Measurements from ENCODE around the gene EML4. TPM values are rescaled to one million over a fixed set of nuclear protein-coding genes. Genes with fewer than 3 reads are reported as not detected.
"Not testable (repeated sequence)": the region's sequence is repeated elsewhere in the genome, so short reads cannot be mapped to it uniquely, and the experiment has no call there.

Gene EML4
- total RNA-seq, 2 donors from 2014 or later = 79.2 to 82.2 TPM

DNA sequence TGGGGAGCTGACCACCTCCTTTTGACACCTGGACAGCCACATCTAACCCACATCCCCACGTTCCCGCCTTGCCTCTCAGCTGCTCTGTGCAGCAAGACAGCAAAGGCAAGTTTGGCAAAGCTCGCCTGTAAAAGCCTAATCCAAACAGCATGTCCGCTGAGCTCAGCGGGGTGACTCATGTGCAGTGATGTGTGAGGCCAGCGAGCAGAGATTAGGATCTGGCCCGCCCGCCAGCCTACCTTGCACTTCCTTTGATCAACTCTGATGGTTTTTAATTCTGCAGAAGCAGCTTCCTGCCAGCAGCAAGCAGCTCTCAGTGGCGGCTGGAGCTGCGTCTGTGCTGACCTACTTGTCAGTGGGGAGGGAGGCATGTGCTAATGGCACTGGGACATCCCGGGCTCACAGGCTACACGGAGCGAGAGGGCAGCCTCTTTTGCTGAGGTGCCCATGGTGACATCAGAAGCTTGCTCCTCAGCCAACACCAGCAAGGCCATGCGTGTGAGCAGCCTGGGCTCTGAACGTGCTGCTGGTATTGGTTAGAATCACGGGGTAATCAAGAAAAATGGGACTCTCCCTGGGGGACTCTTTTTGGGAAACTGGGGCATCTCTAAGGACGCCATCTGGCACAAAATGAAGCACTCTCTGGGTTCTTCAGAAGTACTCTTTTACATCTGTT is 36.0 kb upstream of the EML4 start:
- no peaks in the 10 kb centered on the region for H3K9me3 Mint-ChIP-seq
- no peaks in the 10 kb centered on the region for H3K27me3 Mint-ChIP-seq (ENCODE audit: low read depth)
- peak overlapping the region; percentile 79 to 81 for H3K4me3 Mint-ChIP-seq
- no peaks in the 10 kb centered on the region for H3K36me3 Mint-ChIP-seq (ENCODE audit: insufficient read depth in 2 of 2)
- DNase-seq (peak; percentile 87 to 90), ATAC-seq (replicated peaks in 1 of 2) (peak; percentile 94 to 96)
- H3K4me1 Mint-ChIP-seq (ENCODE audit: low read depth) = peaks cover 87% of the 10 kb centered on the region
- peak overlapping the region; percentile 96 for H3K27ac Mint-ChIP-seq

GRCh38 chr2:42133771-42134195 is 35.4 kb upstream of the EML4 start:
- peaks cover 84% of the 10 kb centered on the region for H3K4me1 Mint-ChIP-seq (ENCODE audit: low read depth)
- H3K27ac Mint-ChIP-seq = peak overlapping the region; percentile 96
- no peak for ATAC-seq (replicated peaks in 1 of 2)
- peak overlapping the region; percentile 79 to 81 for H3K4me3 Mint-ChIP-seq
- H3K27me3 Mint-ChIP-seq (ENCODE audit: low read depth) = no peaks in the 10 kb centered on the region
- H3K36me3 Mint-ChIP-seq (ENCODE audit: insufficient read depth in 2 of 2) = no peaks in the 10 kb centered on the region
- DNase-seq = no peak
- H3K9me3 Mint-ChIP-seq = no peaks in the 10 kb centered on the region

- H3K27me3 Mint-ChIP-seq (ENCODE audit: low read depth); ATAC-seq (replicated peaks in 1 of 2); H3K36me3 Mint-ChIP-seq (ENCODE audit: insufficient read depth in 2 of 2); H3K9me3 Mint-ChIP-seq; DNase-seq; H3K27ac Mint-ChIP-seq: not testable (repeated sequence)
- Mint-ChIP-seq H3K4me1 (ENCODE audit: low read depth) (peaks cover 82% of the 10 kb centered on the region), H3K4me3 (peak overlapping the region; percentile 79 to 81)
Observed at GRCh38 chr2:42134401-42134932, 34.7 kb upstream of the EML4 start.

DNA sequence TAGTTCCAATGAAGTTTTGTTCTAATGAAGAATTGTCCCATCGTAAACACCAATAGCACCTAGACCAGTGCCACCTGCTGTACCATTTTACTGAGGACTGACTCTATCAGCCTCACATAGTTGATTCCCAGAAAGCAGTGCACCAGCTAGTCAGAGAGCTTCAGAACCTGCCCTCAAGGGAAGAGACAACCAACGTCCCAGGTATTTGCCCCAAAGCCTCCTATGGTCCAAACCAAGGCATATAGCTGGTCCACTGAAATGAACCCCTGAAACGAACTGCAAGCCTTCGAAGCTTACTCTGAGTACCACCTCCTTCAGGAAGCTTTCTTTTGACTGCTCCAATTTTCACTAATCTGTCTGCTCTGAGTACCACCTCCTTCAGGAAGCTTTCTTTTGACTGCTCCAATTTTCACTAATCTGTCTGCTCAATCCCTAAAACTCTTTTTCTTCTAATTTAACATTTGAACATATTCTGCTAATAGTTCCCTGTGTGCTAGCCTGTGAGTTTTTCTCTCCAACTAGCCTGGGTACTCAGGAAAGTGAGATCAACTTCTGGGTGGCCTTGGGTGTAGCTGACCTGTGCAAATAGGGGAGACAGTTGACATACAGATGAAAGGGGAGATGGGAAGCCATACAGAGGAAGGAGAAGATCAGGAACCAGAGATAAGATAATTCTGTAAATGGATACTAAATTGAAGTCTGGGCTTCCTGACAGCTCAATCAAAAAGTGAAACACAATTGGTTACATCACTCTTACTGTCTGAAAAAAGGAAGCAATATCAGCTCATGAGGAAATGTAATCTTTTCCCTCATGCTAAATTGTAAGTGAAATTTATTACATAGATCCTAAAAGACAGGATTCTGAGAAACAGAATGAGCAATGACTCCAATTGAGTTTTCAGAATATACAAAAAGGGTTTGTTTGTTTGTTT is 33.5 kb upstream of the EML4 start:
- ATAC-seq (replicated peaks in 1 of 2) = no peak
- DNase-seq = no peak
- peak overlapping the region; percentile 30 for H3K27ac Mint-ChIP-seq
- no peaks in the 10 kb centered on the region for H3K36me3 Mint-ChIP-seq (ENCODE audit: insufficient read depth in 2 of 2)
- H3K4me1 Mint-ChIP-seq (ENCODE audit: low read depth) = peaks cover 73% of the 10 kb centered on the region
- no peaks in the 10 kb centered on the region for H3K27me3 Mint-ChIP-seq (ENCODE audit: low read depth)
- H3K4me3 Mint-ChIP-seq = peak overlapping the region; percentile 42
- no peaks in the 10 kb centered on the region for H3K9me3 Mint-ChIP-seq

DNA sequence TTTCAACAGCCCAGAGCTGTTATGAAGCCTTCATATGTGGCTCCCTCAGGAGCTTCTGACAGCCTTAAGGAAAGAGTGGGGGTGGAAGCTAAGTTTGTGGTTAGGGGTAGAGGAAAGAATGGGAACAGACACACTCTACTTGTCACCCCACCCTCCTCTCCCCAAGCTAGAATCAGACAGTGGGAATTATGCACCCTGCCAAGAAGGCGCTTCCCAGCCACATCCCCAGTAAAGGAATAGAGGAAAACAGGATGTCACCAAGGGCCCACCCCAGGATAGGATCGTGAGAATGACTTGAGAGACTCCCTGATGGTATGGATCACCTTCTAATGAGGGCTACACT is 32.4 kb upstream of the EML4 start:
- ATAC-seq (replicated peaks in 1 of 2) = no peak
- no peaks in the 10 kb centered on the region for H3K36me3 Mint-ChIP-seq (ENCODE audit: insufficient read depth in 2 of 2)
- H3K4me3 Mint-ChIP-seq = no peak overlapping the region
- no peaks in the 10 kb centered on the region for H3K27me3 Mint-ChIP-seq (ENCODE audit: low read depth)
- H3K9me3 Mint-ChIP-seq = no peaks in the 10 kb centered on the region
- peaks cover 78% of the 10 kb centered on the region for H3K4me1 Mint-ChIP-seq (ENCODE audit: low read depth)
- DNase-seq = no peak
- H3K27ac Mint-ChIP-seq = no peak overlapping the region

DNA sequence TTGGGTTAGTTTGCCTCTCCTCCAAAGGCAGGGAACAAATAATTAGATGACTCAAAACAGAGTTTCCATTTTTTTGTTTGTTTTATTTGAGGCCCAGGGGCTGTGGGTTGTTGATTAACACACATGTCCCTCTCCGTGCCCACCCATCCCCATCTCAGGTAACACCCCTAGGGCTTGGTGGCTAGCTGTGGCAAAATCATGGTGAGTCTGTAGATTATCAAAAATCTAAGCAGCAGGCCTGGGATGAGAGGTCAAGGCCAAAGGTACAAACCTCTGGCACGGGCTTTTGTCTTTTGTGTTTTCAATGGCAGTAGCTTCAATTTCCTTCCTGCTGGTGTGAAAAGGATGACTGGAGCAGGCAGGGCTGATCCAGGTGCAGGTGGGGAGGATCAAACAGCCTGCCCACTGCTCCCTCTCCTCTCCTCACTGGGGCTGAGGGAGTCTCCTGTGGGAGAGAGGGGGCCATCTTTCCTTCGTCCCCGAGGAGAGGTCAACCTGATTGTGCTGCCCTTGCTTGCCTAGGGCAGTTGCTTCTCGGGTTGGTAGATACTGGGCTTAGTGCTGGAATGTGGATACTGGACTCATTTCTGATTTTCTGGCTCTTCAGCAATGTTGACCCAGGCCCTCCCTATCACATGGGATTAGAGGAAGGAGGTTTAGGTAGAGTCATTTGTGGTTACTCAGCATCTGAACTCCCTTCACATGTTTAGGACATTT is 31.9 kb upstream of the EML4 start:
- no peak for DNase-seq
- H3K9me3 Mint-ChIP-seq = no peaks in the 10 kb centered on the region
- no peak for ATAC-seq (replicated peaks in 1 of 2)
- H3K4me1 Mint-ChIP-seq (ENCODE audit: low read depth) = peaks cover 78% of the 10 kb centered on the region
- H3K27me3 Mint-ChIP-seq (ENCODE audit: low read depth) = no peaks in the 10 kb centered on the region
- H3K4me3 Mint-ChIP-seq = no peak overlapping the region
- no peaks in the 10 kb centered on the region for H3K36me3 Mint-ChIP-seq (ENCODE audit: insufficient read depth in 2 of 2)
- no peak overlapping the region for H3K27ac Mint-ChIP-seq

DNA sequence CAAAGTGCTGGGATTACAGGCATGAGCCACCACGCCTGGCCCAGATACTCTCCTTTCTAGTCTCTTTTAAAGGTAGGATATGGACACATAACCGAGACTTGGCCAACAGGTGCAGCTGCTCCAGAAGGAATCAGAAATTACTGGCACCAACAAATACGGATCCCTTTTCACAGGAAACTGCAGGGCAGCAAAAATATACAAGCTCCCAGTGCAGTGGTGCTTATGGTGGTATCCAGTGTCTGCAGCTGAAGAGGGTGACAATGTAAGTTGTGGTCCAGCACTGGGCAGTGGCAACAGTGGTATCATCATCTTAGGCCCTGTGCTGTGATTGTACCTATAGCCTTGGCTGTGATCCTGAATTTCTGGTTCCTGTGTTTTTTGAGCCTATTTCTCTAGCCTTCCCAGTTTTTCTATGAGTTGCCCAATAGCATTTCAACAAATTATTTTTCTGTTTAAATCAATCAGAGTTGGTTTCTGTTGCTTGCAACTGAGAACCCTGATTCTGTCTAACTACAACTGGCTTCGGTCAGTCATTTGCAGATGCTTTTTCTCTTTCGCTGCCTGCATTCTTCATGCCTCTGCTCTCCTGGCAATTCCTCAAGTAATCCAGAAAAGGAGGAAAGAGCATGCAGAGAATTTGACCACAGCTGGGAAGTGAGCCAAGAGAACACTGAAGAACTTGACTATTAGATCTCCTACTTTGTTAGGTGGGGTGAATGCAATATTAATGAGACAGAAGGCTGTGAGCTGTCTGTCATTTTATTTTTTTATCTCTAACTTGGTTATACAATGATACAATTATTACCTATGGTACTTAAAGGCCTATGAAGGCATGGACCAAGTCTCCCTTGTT is 30.8 kb upstream of the EML4 start:
- Mint-ChIP-seq H3K4me1 (ENCODE audit: low read depth) (peaks cover 78% of the 10 kb centered on the region), H3K27me3 (ENCODE audit: low read depth) (no peaks in the 10 kb centered on the region), H3K27ac (peak overlapping the region; percentile 62), H3K9me3 (no peaks in the 10 kb centered on the region), H3K36me3 (ENCODE audit: insufficient read depth in 2 of 2) (no peaks in the 10 kb centered on the region), H3K4me3 (no peak overlapping the region)
- no peak for ATAC-seq (replicated peaks in 1 of 2)
- DNase-seq = no peak

- H3K36me3 Mint-ChIP-seq (ENCODE audit: insufficient read depth in 2 of 2) = no peaks in the 10 kb centered on the region
- peaks cover 78% of the 10 kb centered on the region for H3K4me1 Mint-ChIP-seq (ENCODE audit: low read depth)
- H3K4me3 Mint-ChIP-seq = no peak overlapping the region
- H3K9me3 Mint-ChIP-seq = no peaks in the 10 kb centered on the region
- no peak overlapping the region for H3K27ac Mint-ChIP-seq
- no peaks in the 10 kb centered on the region for H3K27me3 Mint-ChIP-seq (ENCODE audit: low read depth)
- DNase-seq = no peak
- no peak for ATAC-seq (replicated peaks in 1 of 2)
Observed at GRCh38 chr2:42139101-42139500, 30.1 kb upstream of the EML4 start.

- Mint-ChIP-seq H3K9me3 (no peaks in the 10 kb centered on the region), H3K4me1 (ENCODE audit: low read depth) (peaks cover 64% of the 10 kb centered on the region)
Observed at GRCh38 chr2:42140496-42140895, 28.7 kb upstream of the EML4 start.

DNA sequence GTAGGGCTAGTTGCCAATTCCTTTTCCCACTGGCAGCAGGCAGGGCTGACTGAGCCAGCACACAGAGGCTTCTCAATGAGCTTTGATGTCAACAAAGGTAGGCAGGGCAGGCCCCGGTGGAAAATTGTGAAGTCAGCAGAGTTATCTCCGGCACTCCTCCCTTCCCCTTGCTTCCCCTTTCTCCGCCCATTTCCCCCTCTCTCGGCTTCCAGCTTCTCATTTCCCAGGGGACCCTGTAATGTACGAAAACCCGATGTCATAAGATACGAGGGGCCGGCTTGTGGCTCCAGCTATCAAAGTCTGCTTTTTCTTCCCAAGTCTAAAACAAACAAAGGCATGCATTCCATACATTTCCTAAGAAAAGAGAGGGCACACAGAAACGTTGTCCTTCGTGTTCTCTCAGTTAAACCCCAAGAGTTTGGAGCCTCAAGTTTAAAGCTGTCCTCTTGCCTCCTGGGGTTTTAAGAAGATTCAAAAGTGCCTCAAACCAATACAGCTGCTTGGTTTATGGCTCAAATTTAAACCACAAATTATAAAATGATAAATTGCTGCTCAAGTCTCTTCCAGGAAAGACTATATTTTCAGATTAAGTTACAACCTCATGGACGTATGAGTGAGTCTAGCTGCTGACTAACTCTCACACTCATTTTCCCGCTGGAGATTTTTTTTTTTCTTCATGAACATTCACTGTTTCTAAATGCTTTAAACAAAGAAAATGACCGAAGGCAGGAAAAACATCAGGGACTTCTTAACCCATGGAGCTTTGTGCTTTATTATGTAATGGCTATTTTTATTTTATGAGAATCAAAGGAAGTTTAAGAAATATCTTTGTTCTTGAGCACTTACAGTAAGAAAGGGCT is 27.2 kb upstream of the EML4 start:
- Mint-ChIP-seq H3K27me3 (ENCODE audit: low read depth) (no peaks in the 10 kb centered on the region), H3K36me3 (ENCODE audit: insufficient read depth in 2 of 2) (no peaks in the 10 kb centered on the region), H3K9me3 (no peaks in the 10 kb centered on the region), H3K27ac (peak overlapping the region; percentile 54), H3K4me1 (ENCODE audit: low read depth) (peaks cover 55% of the 10 kb centered on the region), H3K4me3 (peak overlapping the region; percentile 74 to 81)
- peak; percentile 45 to 49 for ATAC-seq (replicated peaks in 1 of 2)
- no peak for DNase-seq

More at GRCh38 chr2:42140496-42140895, 28.7 kb upstream of the EML4 start:
- no peaks in the 10 kb centered on the region for H3K36me3 Mint-ChIP-seq (ENCODE audit: insufficient read depth in 2 of 2)
- peak overlapping the region in 1 of 2 donors; percentile 74 for H3K4me3 Mint-ChIP-seq
- H3K27me3 Mint-ChIP-seq (ENCODE audit: low read depth) = no peaks in the 10 kb centered on the region
- ATAC-seq (replicated peaks in 1 of 2) (no peak), DNase-seq (no peak)
- H3K27ac Mint-ChIP-seq = no peak overlapping the region

GRCh38 chr2:42142547-42143184 is 26.5 kb upstream of the EML4 start:
- H3K4me1 Mint-ChIP-seq (ENCODE audit: low read depth) = peaks cover 48% of the 10 kb centered on the region
- H3K4me3 Mint-ChIP-seq = no peak overlapping the region
- H3K27me3 Mint-ChIP-seq (ENCODE audit: low read depth) = no peaks in the 10 kb centered on the region
- DNase-seq (no peak), ATAC-seq (replicated peaks in 1 of 2) (no peak)
- H3K27ac Mint-ChIP-seq = no peak overlapping the region
- H3K9me3 Mint-ChIP-seq = no peaks in the 10 kb centered on the region
- no peaks in the 10 kb centered on the region for H3K36me3 Mint-ChIP-seq (ENCODE audit: insufficient read depth in 2 of 2)

Measured in activated T-cell treated with anti-CD3 and anti-CD28 coated beads, Interleukin-2, amount 50 U/mL, for 72 hours (primary cell).